HepG2 (cell line): ENCODE measurements around the gene VPS29. TPM values are rescaled to one million over a fixed set of nuclear protein-coding genes. Genes with fewer than 3 reads are reported as not detected.
A peak's percentile ranks its signal among the peaks of the same experiment; 100 is the strongest.

ENCODE experiments used
- ARNT2 ChIP-seq: sonication (generic); formaldehyde crosslinking; IDR thresholded peaks from 2 replicates; pipeline ENCODE4 v1.8.0; 2022; ENCODE audit warnings: mild to moderate bottlenecking, low read depth, missing genetic modification reagents, moderate library complexity
- BRD4 ChIP-seq: sonication (generic); formaldehyde crosslinking; IDR thresholded peaks from 2 replicates; pipeline ENCODE4 v1.4.0; 2020; ENCODE audit warnings: missing genetic modification reagents
- CREM ChIP-seq, 2 experiments: sonication (generic) in 1 of 2; formaldehyde crosslinking in 1 of 2; IDR thresholded peaks; 2 replicates each; pipeline versions ENCODE4 v1.4.0 to v1.6.1; 2016 to 2020; ENCODE audit warnings: antibody characterized with exemption in 1 of 2, mild to moderate bottlenecking in 1 of 2, missing genetic modification reagents in 1 of 2
- GATAD1 ChIP-seq: IDR thresholded peaks from 2 replicates; pipeline ENCODE4 v1.6.1; 2016; ENCODE audit warnings: missing genetic modification reagents, missing compliant biosample characterization
- HINFP ChIP-seq: sonication (generic); formaldehyde crosslinking; IDR thresholded peaks from 2 replicates; pipeline ENCODE4 v1.4.0; 2020; ENCODE audit warnings: low read depth, mild to moderate bottlenecking, missing genetic modification reagents
- HNRNPL ChIP-seq: fragments of 200-400 bp; formaldehyde crosslinking; IDR thresholded peaks from 2 replicates; pipeline ENCODE4 v1.6.1; 2017; ENCODE audit warnings: mild to moderate bottlenecking, low read depth, low read length
- KAT8 ChIP-seq: IDR thresholded peaks from 2 replicates; pipeline ENCODE4 v1.6.1; 2016; ENCODE audit warnings: missing genetic modification reagents, missing compliant biosample characterization
- NCOR1 ChIP-seq: fragments of 200-600 bp; sonication (generic); IDR thresholded peaks from 2 replicates; pipeline ENCODE4 v1.7.0; 2017; ENCODE audit warnings: antibody characterized with exemption, low read length, borderline replicate concordance
- PLRG1 ChIP-seq: fragments of 450-650 bp; conservative IDR thresholded peaks from 2 replicates; pipeline ENCODE4 v1.6.1; 2016
- SALL2 ChIP-seq: sonication (generic); formaldehyde crosslinking; IDR thresholded peaks from 2 replicates; pipeline ENCODE4 v1.8.1; 2023; ENCODE audit warnings: mild to moderate bottlenecking, missing genetic modification reagents, inconsistent platforms
- ZBTB26 ChIP-seq: IDR thresholded peaks from 2 replicates; pipeline ENCODE4 v1.6.1; 2016; ENCODE audit warnings: missing compliant biosample characterization, missing genetic modification reagents, borderline replicate concordance
- ZMYM4 ChIP-seq: sonication (generic); formaldehyde crosslinking; IDR thresholded peaks from 2 replicates; pipeline ENCODE4 v1.8.1; 2023; ENCODE audit warnings: mild to moderate bottlenecking, missing genetic modification reagents
- ZNF350 ChIP-seq: sonication (generic); formaldehyde crosslinking; IDR thresholded peaks from 2 replicates; pipeline ENCODE4 v1.4.0; 2020; ENCODE audit warnings: mild to moderate bottlenecking, low read depth, missing genetic modification reagents, borderline replicate concordance
- ZNF441 ChIP-seq: sonication (generic); formaldehyde crosslinking; IDR thresholded peaks from 2 replicates; pipeline ENCODE4 v1.7.0; 2021; ENCODE audit warnings: missing genetic modification reagents, borderline replicate concordance
- ZNF460 ChIP-seq: sonication (generic); formaldehyde crosslinking; IDR thresholded peaks from 2 replicates; pipeline ENCODE4 v1.5.1; 2020; ENCODE audit warnings: missing genetic modification reagents, mild to moderate bottlenecking, borderline replicate concordance
- ZNF678 ChIP-seq: sonication (generic); formaldehyde crosslinking; IDR thresholded peaks from 2 replicates; pipeline ENCODE4 v1.4.0; 2020; ENCODE audit warnings: mild to moderate bottlenecking, missing genetic modification reagents
- polyA plus RNA-seq, 8 experiments: library from polyadenylated mRNA; depleted of rRNA in 3 of 8; stranded (reverse) in 7 of 8; unstranded in 1 of 8; fragments of >200 nt; fragmentation: Illumina TruSeq in 4 of 8; extraction: Trizol in 4 of 8; gene quantifications; 2 replicates each; pipeline versions ENCODE4 v1.2.1 to v1.2.3, GENCODE V29; 2011 to 2016; ENCODE audit warnings: low read depth in 4 of 8, missing spikeins in 1 of 8, mixed read lengths in 1 of 8; ENCODE audit not compliant: insufficient read depth in 1 of 8
- total RNA-seq, 5 experiments: library from RNA; depleted of rRNA; stranded (reverse); fragments of >200 nt; fragmentation: Illumina TruSeq; extraction: Trizol; gene quantifications; 2 replicates each; pipeline ENCODE4 v1.2.3, GENCODE V29; 2016; ENCODE audit warnings: low read depth in 1 of 5
- TF ChIP-seq, protein P1 (sequence below): sonication (generic); formaldehyde crosslinking; IDR thresholded peaks from 2 replicates; pipeline ENCODE4 v1.8.0; 2022; ENCODE audit warnings: mild to moderate bottlenecking, missing genetic modification reagents, moderate library complexity
- TF ChIP-seq, protein P2 (sequence below): IDR thresholded peaks from 2 replicates; pipeline ENCODE4 v1.6.1; 2016; ENCODE audit warnings: low read depth
- TF ChIP-seq, protein P3 (sequence below): sonication (generic); formaldehyde crosslinking; IDR thresholded peaks from 2 replicates; pipeline ENCODE4 v1.8.0; 2022; ENCODE audit warnings: missing genetic modification reagents, mild to moderate bottlenecking, borderline replicate concordance

VPS29 gene
- total and polyA plus RNA-seq, 2 of the 13 experiments (the other 11 are each of a cell fraction or from before 2014, with no cell fraction given), result 107 to 114 TPM

- TF ChIP-seq ZNF460 (CRISPR knock-in tag), result peak; percentile 8; the same call in 1 of the 2 replicates
- peak; percentile 86 for TF ChIP-seq ARNT2 (CRISPR knock-in tag)
- TF ChIP-seq ZNF678 (CRISPR knock-in tag), result peak; percentile 23
- TF ChIP-seq KAT8 (CRISPR knock-in tag), result peak; percentile 89
- TF ChIP-seq HINFP (CRISPR knock-in tag), result 0 out of 2 replicates have a peak, but pooled peaks have one; percentile 9
- peak; percentile 57; the same call in 1 of the 2 replicates for TF ChIP-seq ZNF350 (CRISPR knock-in tag)
- no peak; the same call in 1 of the 2 replicates for TF ChIP-seq HNRNPL
- no peak; the same call in 1 of the 2 replicates for TF ChIP-seq BRD4 (CRISPR knock-in tag)
- peak; percentile 80 for TF ChIP-seq CREM (IDR thresholded peaks at IDR 0.05)
- TF ChIP-seq CREM (CRISPR knock-in tag; IDR thresholded peaks at IDR 0.05), result no peak
- TF ChIP-seq, protein P1, sequence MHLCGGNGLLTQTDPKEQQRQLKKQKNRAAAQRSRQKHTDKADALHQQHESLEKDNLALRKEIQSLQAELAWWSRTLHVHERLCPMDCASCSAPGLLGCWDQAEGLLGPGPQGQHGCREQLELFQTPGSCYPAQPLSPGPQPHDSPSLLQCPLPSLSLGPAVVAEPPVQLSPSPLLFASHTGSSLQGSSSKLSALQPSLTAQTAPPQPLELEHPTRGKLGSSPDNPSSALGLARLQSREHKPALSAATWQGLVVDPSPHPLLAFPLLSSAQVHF (CRISPR knock-in tag), result peak; percentile 69
- TF ChIP-seq GATAD1 (CRISPR knock-in tag), result peak; percentile 96
- TF ChIP-seq PLRG1, result no peak
- TF ChIP-seq, protein P2, sequence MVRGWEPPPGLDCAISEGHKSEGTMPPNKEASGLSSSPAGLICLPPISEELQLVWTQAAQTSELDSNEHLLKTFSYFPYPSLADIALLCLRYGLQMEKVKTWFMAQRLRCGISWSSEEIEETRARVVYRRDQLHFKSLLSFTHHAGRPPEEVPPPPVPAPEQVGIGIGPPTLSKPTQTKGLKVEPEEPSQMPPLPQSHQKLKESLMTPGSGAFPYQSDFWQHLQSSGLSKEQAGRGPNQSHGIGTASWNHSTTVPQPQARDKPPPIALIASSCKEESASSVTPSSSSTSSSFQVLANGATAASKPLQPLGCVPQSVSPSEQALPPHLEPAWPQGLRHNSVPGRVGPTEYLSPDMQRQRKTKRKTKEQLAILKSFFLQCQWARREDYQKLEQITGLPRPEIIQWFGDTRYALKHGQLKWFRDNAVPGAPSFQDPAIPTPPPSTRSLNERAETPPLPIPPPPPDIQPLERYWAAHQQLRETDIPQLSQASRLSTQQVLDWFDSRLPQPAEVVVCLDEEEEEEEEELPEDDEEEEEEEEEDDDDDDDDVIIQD (CRISPR knock-in tag), result peak; percentile 78
- peak; percentile 85 for TF ChIP-seq SALL2 (CRISPR knock-in tag)
- TF ChIP-seq, protein P3, sequence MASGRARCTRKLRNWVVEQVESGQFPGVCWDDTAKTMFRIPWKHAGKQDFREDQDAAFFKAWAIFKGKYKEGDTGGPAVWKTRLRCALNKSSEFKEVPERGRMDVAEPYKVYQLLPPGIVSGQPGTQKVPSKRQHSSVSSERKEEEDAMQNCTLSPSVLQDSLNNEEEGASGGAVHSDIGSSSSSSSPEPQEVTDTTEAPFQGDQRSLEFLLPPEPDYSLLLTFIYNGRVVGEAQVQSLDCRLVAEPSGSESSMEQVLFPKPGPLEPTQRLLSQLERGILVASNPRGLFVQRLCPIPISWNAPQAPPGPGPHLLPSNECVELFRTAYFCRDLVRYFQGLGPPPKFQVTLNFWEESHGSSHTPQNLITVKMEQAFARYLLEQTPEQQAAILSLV (CRISPR knock-in tag), result peak; percentile 71; the same call in 1 of the 2 replicates
- peak; percentile 8; the same call in 1 of the 2 replicates for TF ChIP-seq ZBTB26 (CRISPR knock-in tag)
- TF ChIP-seq ZNF441 (CRISPR knock-in tag), result peak; percentile 39; the same call in 1 of the 2 replicates
- peak; percentile 26; the same call in 1 of the 2 replicates for TF ChIP-seq NCOR1
- TF ChIP-seq ZMYM4 (CRISPR knock-in tag), result peak; percentile 97
These were observed 33.5 kb downstream of the VPS29 start, which contains the start of the genes FAM216A and GPN3 (continued) for GRCh38 chr12:110468214-110469048.
